ENCODE results near the gene EVL.

DNA sequence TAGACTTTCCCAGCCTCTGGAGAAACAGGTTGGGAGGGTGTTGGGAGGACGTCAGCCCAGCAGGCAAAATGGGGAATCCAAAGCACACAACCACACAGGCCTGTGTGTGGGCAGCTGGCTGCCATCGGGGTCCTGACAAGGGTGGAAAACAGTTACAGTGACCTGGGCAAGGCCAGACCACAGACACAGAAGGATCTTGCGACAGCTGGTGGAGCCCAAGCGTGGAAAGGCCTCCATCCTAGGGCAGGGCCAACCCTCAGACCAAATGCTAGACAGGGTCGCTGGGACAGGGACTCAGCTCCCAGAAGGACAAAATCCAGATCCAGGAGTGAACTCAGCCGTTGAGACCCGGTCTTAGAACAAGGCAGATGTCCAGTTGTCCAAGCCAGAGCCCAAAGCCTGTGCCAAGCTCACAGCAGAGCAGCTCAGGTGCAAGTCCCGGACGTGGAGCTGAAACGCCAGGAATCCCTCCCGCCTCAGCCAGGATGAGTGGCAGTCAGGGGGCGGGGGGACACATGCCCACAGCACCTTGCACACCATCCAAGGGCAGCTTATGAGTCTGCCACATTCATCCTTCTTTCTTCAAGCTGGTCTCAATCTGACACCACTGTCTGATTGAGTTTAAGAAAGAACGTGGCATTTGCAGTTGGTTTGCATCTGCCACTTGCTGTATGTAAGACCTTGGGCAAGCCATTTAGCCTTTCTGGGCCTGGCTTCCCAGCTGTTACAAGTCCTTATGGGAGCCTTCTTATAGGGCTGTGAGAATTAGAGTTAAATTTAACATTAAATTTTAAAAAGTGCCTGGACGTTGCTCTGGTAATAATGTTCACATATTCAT lies 56.6 kb downstream of the EVL start:
- TF ChIP-seq, protein P1, sequence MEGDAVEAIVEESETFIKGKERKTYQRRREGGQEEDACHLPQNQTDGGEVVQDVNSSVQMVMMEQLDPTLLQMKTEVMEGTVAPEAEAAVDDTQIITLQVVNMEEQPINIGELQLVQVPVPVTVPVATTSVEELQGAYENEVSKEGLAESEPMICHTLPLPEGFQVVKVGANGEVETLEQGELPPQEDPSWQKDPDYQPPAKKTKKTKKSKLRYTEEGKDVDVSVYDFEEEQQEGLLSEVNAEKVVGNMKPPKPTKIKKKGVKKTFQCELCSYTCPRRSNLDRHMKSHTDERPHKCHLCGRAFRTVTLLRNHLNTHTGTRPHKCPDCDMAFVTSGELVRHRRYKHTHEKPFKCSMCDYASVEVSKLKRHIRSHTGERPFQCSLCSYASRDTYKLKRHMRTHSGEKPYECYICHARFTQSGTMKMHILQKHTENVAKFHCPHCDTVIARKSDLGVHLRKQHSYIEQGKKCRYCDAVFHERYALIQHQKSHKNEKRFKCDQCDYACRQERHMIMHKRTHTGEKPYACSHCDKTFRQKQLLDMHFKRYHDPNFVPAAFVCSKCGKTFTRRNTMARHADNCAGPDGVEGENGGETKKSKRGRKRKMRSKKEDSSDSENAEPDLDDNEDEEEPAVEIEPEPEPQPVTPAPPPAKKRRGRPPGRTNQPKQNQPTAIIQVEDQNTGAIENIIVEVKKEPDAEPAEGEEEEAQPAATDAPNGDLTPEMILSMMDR (conservative IDR thresholded peaks at IDR 0.05; ENCODE audit: low read length) = no peak
- TF ChIP-seq EZH2phosphoT487 (IDR thresholded peaks at IDR 0.05; ENCODE audit: borderline replicate concordance, low read depth, low read length) = no peak
